SK-N-SH (cell line): ENCODE measurements around the gene GCN1. TPM values are rescaled to one million over a fixed set of nuclear protein-coding genes. Genes with fewer than 3 reads are reported as not detected.

Experiments
- CTCF ChIA-PET: fragments of 300-600, 350-600 bp; formaldehyde crosslinking; extraction: SDS; loops from one replicate; lab custom pipeline; 2021; lab: Yijun Ruan, JAX
- POLR2A ChIA-PET: fragments of 350-600 bp; sonication (Branson Sonifier 250); formaldehyde crosslinking; extraction: SDS; loops from one replicate; lab custom pipeline; 2020; ENCODE audit warnings: antibody characterized with exemption, inconsistent platforms; lab: Yijun Ruan, JAX
- DNase-seq: peaks from one replicate; pipeline ENCODE4 v3.0.0; 2012
- H2AFZ ChIP-seq: fragments of 200-600 bp; sonication (generic); 2 replicates; pipeline ENCODE4 v1.8.1; 2016; ENCODE audit warnings: antibody characterized with exemption, mild to moderate bottlenecking, low read depth
- H3F3A ChIP-seq: fragments of 200-600 bp; sonication (generic); replicated peaks from 2 replicates; pipeline ENCODE3; 2016; ENCODE audit warnings: antibody characterized with exemption, mild to moderate bottlenecking; ENCODE audit not compliant: insufficient read depth
- H3K27ac ChIP-seq, 2 experiments: fragments of 200-500 bp in 1 of 2; fragments of 200-600 bp in 1 of 2; sonication (Bioruptor generic) in 1 of 2; sonication (generic), shearing (Covaris generic) in 1 of 2; 2 replicates each; pipeline versions ENCODE4 v1.5.1 to v1.6.1; 2014 to 2016; ENCODE audit warnings: low read depth in 2 of 2, inconsistent platforms in 1 of 2, low read length in 1 of 2, mild to moderate bottlenecking in 1 of 2, mixed read lengths in 1 of 2
- H3K27me3 ChIP-seq: fragments of 200-600 bp; sonication (generic), shearing (Covaris generic); 2 replicates; pipeline ENCODE4 v1.6.1; 2016; ENCODE audit warnings: mixed run types; ENCODE audit not compliant: insufficient read depth
- H3K36me3 ChIP-seq, 2 experiments: fragments of 200-500 bp in 1 of 2; fragments of 200-600 bp in 1 of 2; sonication (Bioruptor generic) in 1 of 2; sonication (generic) in 1 of 2; replicated peaks in 1 of 2; 2 replicates each; pipeline versions ENCODE3 to v1.5.1; 2014 to 2016; ENCODE audit warnings: low read length in 1 of 2, mild to moderate bottlenecking in 1 of 2; ENCODE audit not compliant: insufficient read depth in 2 of 2, control insufficient read depth in 1 of 2
- H3K4me1 ChIP-seq, 2 experiments: fragments of 200-500 bp in 1 of 2; fragments of 200-600 bp in 1 of 2; sonication (Bioruptor generic) in 1 of 2; sonication (generic), shearing (Covaris generic) in 1 of 2; 2 replicates each; pipeline versions ENCODE4 v1.5.1 to v1.6.1; 2014 to 2016; ENCODE audit warnings: low read depth in 1 of 2, low read length in 1 of 2, mixed run types in 1 of 2; ENCODE audit not compliant: insufficient read depth in 2 of 2, control insufficient read depth in 1 of 2
- H3K4me2 ChIP-seq: fragments of 200-600 bp; sonication (generic), shearing (Covaris generic); 2 replicates; pipeline ENCODE4 v1.6.1; 2017; ENCODE audit warnings: mixed run types
- H3K4me3 ChIP-seq, 2 experiments: fragments of 200-500 bp in 1 of 2; fragments of 200-600 bp in 1 of 2; sonication (Bioruptor generic) in 1 of 2; sonication (generic), shearing (Covaris generic) in 1 of 2; 2 replicates each; pipeline versions ENCODE4 v1.5.1 to v1.8.1; 2014 to 2016; ENCODE audit warnings: low read depth in 2 of 2, inconsistent platforms in 1 of 2, low read length in 1 of 2, mild to moderate bottlenecking in 1 of 2, mixed read lengths in 1 of 2, moderate library complexity in 1 of 2
- H3K79me2 ChIP-seq: fragments of 200-600 bp; sonication (generic); 2 replicates; pipeline ENCODE4 v1.8.1; 2017; ENCODE audit warnings: mild to moderate bottlenecking; ENCODE audit not compliant: insufficient read depth
- H3K9ac ChIP-seq: fragments of 200-600 bp; sonication (generic); 2 replicates; pipeline ENCODE4 v1.6.1; 2017; ENCODE audit warnings: mixed run types
- H3K9me2 ChIP-seq: fragments of 200-600 bp; sonication (generic); 2 replicates; pipeline ENCODE4 v1.6.1; 2017; ENCODE audit warnings: mixed run types
- H3K9me3 ChIP-seq: fragments of 200-600 bp; sonication (generic); 2 replicates; pipeline ENCODE4 v1.6.1; 2017; ENCODE audit warnings: mixed run types, mild to moderate bottlenecking, moderate library complexity
- H4K20me1 ChIP-seq: fragments of 200-600 bp; sonication (generic); 2 replicates; pipeline ENCODE4 v1.6.1; 2017; ENCODE audit warnings: mild to moderate bottlenecking, mixed run types; ENCODE audit not compliant: insufficient read depth
- FOXJ3 ChIP-seq: sonication (generic); formaldehyde crosslinking; IDR thresholded peaks from 2 replicates; pipeline ENCODE4 v1.5.1; 2020; ENCODE audit warnings: mild to moderate bottlenecking, missing genetic modification reagents
- NRF1 ChIP-seq: IDR thresholded peaks from 2 replicates; pipeline ENCODE4 v1.6.1; 2012; ENCODE audit warnings: low read depth, mild to moderate bottlenecking, low read length
- RAD21 ChIP-seq: IDR thresholded peaks from 2 replicates; pipeline ENCODE4 v1.6.1; 2012; ENCODE audit warnings: mild to moderate bottlenecking, low read length
- SMC3 ChIP-seq: IDR thresholded peaks from 2 replicates; pipeline ENCODE4 v1.6.1; 2012; ENCODE audit warnings: low read depth, low read length, improper control_type of control experiment
- TCF12 ChIP-seq: IDR thresholded peaks from 2 replicates; pipeline ENCODE4 v1.4.0; 2012
- YY1 ChIP-seq: IDR thresholded peaks from 2 replicates; pipeline ENCODE4 v1.4.0; 2012; ENCODE audit warnings: low read depth, mild to moderate bottlenecking
- WGBS: methylation state at CpG from one replicate; pipeline ENCODE4 v1.1.6; 2017; ENCODE audit warnings: low lambda C conversion rate; 5-methylcytosine and 5-hydroxymethylcytosine counted together
- polyA plus RNA-seq, 3 experiments: library from polyadenylated mRNA; depleted of rRNA; stranded (reverse); fragments of >200 nt; gene quantifications; 2 replicates each; pipeline ENCODE4 v1.2.3, GENCODE V29; 2012
- TF ChIP-seq, protein P1 (sequence below): fragments of 200-600 bp; sonication (generic); IDR thresholded peaks from 2 replicates; pipeline ENCODE4 v1.6.1; 2017; ENCODE audit warnings: antibody characterized with exemption, mild to moderate bottlenecking, moderate library complexity
- TF ChIP-seq, protein P2 (sequence below): IDR thresholded peaks from 2 replicates; pipeline ENCODE4 v1.4.0; 2012; ENCODE audit warnings: low read depth, borderline replicate concordance
- TF ChIP-seq, protein P3 (sequence below): IDR thresholded peaks from 2 replicates; pipeline ENCODE4 v1.4.0; 2012; ENCODE audit warnings: low read depth, borderline replicate concordance
- TF ChIP-seq, protein P4 (sequence below): IDR thresholded peaks from 2 replicates; pipeline ENCODE4 v1.6.1; 2012; ENCODE audit warnings: mild to moderate bottlenecking, low read depth, low read length, moderate library complexity

The GCN1 gene
- polyA plus RNA-seq, 1 of the 3 experiments (the other 2 are of a cell fraction) = 54.4 TPM

DNA sequence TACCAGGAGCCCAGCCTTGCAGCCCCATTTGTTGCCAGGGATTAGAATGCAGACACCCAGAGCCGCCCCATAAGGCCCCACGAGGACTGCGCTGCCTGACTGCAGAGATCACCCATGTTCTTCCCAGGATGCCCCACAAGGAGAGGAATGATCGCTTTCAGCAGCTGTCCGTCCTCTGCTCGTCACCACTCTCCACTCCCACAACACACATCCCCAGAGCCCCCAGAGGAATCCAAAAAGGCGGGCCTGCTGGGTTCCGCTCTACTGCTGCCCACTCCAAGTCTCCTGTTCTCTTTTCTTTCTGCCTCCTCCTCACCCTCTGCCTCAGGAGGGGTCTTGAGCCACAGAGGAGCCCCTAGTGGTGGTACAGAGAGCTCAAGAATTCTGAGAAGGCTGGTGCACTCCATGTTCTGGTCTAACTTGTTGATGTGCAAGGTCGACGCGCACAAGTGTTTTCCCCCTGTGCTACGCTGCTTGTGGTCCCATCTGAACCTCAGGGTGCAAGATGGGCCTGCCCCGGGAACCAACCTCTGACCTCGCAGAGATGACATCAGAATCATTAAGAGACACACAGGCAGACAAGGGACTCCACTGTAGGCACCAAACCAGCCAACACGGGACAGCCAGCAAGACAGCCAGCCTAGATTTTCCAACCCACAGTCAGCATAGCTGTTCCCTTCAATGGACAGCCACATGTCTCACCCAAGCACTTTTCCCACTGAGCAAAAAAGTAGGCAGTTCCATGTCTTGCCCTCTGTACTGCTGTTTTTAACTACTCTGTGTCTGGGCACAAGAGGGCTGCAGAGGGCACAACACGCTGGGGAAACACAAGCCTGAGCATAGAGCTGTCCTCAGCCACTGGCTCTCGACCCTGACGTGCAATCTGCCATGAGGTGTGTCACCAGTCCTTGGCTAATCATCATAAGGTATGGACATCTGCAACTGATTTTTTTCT lies 41.1 kb upstream of the GCN1 start:
- no peak for DNase-seq
- Histone ChIP-seq H2AFZ (no peak overlapping the region), H3K79me2 (peaks cover 89% of the 10 kb centered on the region), H3K36me3 (peaks cover 0 to 7% of the 10 kb centered on the region in 2 experiments), H3K4me3 (no peak overlapping the region; a peak in 1 of 4 replicates), H3K27ac (peak overlapping the region; percentile 80 to 100), H3F3A (peaks cover 69% of the 10 kb centered on the region), H3K4me2 (peak overlapping the region; percentile 91), H3K4me1 (peaks cover 40 to 77% of the 10 kb centered on the region in 2 experiments; a peak in 3 of 4 replicates), H3K9me2 (no peaks in the 10 kb centered on the region), H3K27me3 (no peaks in the 10 kb centered on the region), H3K9me3 (no peaks in the 10 kb centered on the region), H4K20me1 (peaks cover 15% of the 10 kb centered on the region), H3K9ac (peak overlapping the region; percentile 59)
- POLR2A ChIA-PET = interaction anchor here (1.3 to 2.1 kb wide), 2 partner anchors 35 to 56 kb away, joined by 7 to 11 read pairs; partner anchors contain the start of genes RNU4-2 and RPLP0
- WGBS = 94% methylated on average over 18 of the region's 18 CpGs
- TF ChIP-seq, protein P1, sequence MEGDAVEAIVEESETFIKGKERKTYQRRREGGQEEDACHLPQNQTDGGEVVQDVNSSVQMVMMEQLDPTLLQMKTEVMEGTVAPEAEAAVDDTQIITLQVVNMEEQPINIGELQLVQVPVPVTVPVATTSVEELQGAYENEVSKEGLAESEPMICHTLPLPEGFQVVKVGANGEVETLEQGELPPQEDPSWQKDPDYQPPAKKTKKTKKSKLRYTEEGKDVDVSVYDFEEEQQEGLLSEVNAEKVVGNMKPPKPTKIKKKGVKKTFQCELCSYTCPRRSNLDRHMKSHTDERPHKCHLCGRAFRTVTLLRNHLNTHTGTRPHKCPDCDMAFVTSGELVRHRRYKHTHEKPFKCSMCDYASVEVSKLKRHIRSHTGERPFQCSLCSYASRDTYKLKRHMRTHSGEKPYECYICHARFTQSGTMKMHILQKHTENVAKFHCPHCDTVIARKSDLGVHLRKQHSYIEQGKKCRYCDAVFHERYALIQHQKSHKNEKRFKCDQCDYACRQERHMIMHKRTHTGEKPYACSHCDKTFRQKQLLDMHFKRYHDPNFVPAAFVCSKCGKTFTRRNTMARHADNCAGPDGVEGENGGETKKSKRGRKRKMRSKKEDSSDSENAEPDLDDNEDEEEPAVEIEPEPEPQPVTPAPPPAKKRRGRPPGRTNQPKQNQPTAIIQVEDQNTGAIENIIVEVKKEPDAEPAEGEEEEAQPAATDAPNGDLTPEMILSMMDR = peak; percentile 46
- TF ChIP-seq, protein P2, sequence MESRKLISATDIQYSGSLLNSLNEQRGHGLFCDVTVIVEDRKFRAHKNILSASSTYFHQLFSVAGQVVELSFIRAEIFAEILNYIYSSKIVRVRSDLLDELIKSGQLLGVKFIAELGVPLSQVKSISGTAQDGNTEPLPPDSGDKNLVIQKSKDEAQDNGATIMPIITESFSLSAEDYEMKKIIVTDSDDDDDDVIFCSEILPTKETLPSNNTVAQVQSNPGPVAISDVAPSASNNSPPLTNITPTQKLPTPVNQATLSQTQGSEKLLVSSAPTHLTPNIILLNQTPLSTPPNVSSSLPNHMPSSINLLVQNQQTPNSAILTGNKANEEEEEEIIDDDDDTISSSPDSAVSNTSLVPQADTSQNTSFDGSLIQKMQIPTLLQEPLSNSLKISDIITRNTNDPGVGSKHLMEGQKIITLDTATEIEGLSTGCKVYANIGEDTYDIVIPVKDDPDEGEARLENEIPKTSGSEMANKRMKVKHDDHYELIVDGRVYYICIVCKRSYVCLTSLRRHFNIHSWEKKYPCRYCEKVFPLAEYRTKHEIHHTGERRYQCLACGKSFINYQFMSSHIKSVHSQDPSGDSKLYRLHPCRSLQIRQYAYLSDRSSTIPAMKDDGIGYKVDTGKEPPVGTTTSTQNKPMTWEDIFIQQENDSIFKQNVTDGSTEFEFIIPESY = no peak
- CTCF ChIA-PET = interaction anchor here (0.6 to 12.5 kb wide), 14 partner anchors 7 to 57 kb away, joined by 3 to 148 read pairs (median 4); partner anchors contain the start of genes PXN and RNU4-1

GRCh38 chr12:120234643-120235368 lies 40.3 kb upstream of the GCN1 start:
- CTCF ChIA-PET = interaction anchor here (0.6 to 12.5 kb wide), 13 partner anchors 6 to 58 kb away, joined by 3 to 148 read pairs (median 5); partner anchors contain the start of genes PXN and RNU4-1
- Histone ChIP-seq H3K4me3 (no peak overlapping the region), H3K27me3 (no peaks in the 10 kb centered on the region), H3K27ac (peak overlapping the region; percentile 80 to 100), H3K9ac (peak overlapping the region; percentile 59), H3K4me1 (peaks cover 41 to 75% of the 10 kb centered on the region in 2 experiments; a peak in 3 of 4 replicates), H4K20me1 (peaks cover 7% of the 10 kb centered on the region), H3F3A (peaks cover 74% of the 10 kb centered on the region), H3K36me3 (peaks cover 0 to 7% of the 10 kb centered on the region in 2 experiments), H2AFZ (no peak overlapping the region), H3K9me2 (no peaks in the 10 kb centered on the region), H3K9me3 (no peaks in the 10 kb centered on the region), H3K4me2 (peak overlapping the region; percentile 91), H3K79me2 (peaks cover 87% of the 10 kb centered on the region)
- 22% methylated on average over 13 of the region's 13 CpGs for WGBS
- POLR2A ChIA-PET = interaction anchor here (1.3 to 2.1 kb wide), 2 partner anchors 34 to 57 kb away, joined by 7 to 11 read pairs; partner anchors contain the start of genes RNU4-2 and RPLP0
- peak; percentile 67 for DNase-seq
- TF ChIP-seq FOXJ3 = no peak
- TF ChIP-seq NRF1 = no peak
- peak; percentile 44 for TF ChIP-seq RAD21
- peak; percentile 53 for TF ChIP-seq SMC3
- TF ChIP-seq, protein P3, sequence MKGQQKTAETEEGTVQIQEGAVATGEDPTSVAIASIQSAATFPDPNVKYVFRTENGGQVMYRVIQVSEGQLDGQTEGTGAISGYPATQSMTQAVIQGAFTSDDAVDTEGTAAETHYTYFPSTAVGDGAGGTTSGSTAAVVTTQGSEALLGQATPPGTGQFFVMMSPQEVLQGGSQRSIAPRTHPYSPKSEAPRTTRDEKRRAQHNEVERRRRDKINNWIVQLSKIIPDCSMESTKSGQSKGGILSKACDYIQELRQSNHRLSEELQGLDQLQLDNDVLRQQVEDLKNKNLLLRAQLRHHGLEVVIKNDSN = peak; percentile 44; the same call in 1 of the 2 replicates
- TF ChIP-seq, protein P1 = peak; percentile 59
- no peak; the same call in 1 of the 2 replicates for TF ChIP-seq YY1
- TF ChIP-seq, protein P4, sequence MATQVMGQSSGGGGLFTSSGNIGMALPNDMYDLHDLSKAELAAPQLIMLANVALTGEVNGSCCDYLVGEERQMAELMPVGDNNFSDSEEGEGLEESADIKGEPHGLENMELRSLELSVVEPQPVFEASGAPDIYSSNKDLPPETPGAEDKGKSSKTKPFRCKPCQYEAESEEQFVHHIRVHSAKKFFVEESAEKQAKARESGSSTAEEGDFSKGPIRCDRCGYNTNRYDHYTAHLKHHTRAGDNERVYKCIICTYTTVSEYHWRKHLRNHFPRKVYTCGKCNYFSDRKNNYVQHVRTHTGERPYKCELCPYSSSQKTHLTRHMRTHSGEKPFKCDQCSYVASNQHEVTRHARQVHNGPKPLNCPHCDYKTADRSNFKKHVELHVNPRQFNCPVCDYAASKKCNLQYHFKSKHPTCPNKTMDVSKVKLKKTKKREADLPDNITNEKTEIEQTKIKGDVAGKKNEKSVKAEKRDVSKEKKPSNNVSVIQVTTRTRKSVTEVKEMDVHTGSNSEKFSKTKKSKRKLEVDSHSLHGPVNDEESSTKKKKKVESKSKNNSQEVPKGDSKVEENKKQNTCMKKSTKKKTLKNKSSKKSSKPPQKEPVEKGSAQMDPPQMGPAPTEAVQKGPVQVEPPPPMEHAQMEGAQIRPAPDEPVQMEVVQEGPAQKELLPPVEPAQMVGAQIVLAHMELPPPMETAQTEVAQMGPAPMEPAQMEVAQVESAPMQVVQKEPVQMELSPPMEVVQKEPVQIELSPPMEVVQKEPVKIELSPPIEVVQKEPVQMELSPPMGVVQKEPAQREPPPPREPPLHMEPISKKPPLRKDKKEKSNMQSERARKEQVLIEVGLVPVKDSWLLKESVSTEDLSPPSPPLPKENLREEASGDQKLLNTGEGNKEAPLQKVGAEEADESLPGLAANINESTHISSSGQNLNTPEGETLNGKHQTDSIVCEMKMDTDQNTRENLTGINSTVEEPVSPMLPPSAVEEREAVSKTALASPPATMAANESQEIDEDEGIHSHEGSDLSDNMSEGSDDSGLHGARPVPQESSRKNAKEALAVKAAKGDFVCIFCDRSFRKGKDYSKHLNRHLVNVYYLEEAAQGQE = 0 out of 2 replicates have a peak, but pooled peaks have one; percentile 4
- peak; percentile 86 for TF ChIP-seq TCF12
